ES-I3 (cell line): Measurements from ENCODE around the gene EFEMP2.
A peak's percentile ranks its signal among the peaks of the same experiment; 100 is the strongest.

Experiments
- H3K36me3 ChIP-seq: 2 replicates; pipeline ENCODE4 v1.6.1; 2013; ENCODE audit warnings: mild to moderate bottlenecking, low read length, control low read depth, moderate library complexity; ENCODE audit not compliant: insufficient read depth
- H3K4me1 ChIP-seq: 2 replicates; pipeline ENCODE4 v1.6.1; 2013; ENCODE audit warnings: mild to moderate bottlenecking, control low read depth, low read length; ENCODE audit not compliant: insufficient read depth
- H3K9ac ChIP-seq: 2 replicates; pipeline ENCODE4 v1.6.1; 2013; ENCODE audit warnings: low read depth, mild to moderate bottlenecking, low read length, moderate library complexity
- H3K9me3 ChIP-seq: 2 replicates; pipeline ENCODE4 v1.6.1; 2013; ENCODE audit warnings: mild to moderate bottlenecking, low read length, moderate library complexity; ENCODE audit not compliant: control insufficient read depth, insufficient read depth

EFEMP2 gene

DNA sequence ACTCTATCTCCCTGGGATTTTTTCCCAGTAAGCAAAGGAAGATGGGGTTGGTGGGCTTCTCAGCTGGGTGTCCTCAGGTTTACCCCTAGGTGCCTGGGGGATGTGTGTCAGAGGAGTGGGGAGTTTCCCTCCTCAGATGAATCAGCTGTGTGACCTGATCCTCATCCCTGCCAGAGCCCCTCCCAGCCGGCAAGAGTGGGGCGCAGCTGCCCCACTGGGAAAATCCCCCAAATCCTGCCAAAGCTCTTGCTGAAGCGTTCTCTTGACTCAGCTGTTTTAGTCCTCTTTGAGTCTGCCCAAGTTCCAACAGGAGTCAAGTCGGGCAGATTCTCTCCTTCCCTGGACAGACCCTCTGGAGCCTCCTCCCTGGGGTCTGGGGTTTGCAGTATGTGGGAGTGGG lies 40.2 kb upstream of the EFEMP2 start:
- Histone ChIP-seq H3K9me3 (no peaks in the 10 kb centered on the region), H3K4me1 (peaks cover 27% of the 10 kb centered on the region; the same call in 1 of the 2 replicates), H3K36me3 (no peaks in the 10 kb centered on the region), H3K9ac (no peak overlapping the region)

DNA sequence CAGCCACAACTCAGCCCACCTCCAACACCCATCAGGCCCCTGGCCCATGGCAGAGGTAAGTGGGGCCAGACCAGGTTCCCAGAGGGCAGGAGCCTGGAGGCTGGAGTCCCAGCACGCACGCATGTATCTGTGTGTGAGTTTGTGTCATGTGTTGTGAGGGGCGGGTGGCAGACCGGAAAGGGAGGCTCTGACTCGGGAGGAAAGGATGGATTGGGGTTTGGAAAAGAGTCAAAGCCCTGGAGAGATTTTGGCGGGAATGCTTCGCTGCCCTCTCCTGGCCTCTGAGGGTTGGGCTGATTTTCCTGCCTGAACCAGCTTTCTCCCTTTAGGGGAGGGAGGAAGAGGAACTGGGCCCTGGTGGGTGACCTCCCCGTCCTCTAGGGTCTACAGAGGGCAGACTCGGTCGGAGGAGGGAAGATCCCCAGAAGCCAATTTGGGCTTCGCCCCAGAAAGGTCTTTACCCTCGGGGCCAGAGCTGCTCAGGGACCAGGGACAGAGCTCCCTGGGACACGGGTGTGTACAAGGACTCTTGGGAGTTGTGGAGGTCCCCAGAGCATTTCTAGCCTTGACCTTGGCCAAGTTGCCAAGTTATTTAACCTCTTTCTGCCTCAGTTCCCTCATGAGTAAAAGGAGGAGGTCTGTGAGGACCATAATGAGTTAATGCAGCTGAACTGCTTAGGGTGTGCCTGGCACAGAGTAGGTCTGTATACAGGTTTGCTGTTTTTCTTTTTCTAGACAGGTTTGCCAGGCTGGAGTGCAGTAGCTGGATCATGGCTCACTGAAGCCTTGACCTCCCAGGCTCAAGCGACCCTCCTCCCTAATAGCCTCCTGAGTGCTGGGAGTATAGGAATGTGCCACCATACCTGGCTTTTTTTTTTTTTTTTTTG lies 39.3 kb upstream of the EFEMP2 start:
- Histone ChIP-seq H3K9ac (no peak overlapping the region), H3K36me3 (no peaks in the 10 kb centered on the region), H3K4me1 (peaks cover 27% of the 10 kb centered on the region; the same call in 1 of the 2 replicates), H3K9me3 (no peaks in the 10 kb centered on the region)

GRCh38 chr11:65907878-65908277 lies 35.3 kb upstream of the EFEMP2 start:
- no peaks in the 10 kb centered on the region for H3K9me3 ChIP-seq
- no peaks in the 10 kb centered on the region for H3K36me3 ChIP-seq
- H3K4me1 ChIP-seq, result peaks cover 19% of the 10 kb centered on the region; the same call in 1 of the 2 replicates
- H3K9ac ChIP-seq, result no peak overlapping the region

- Histone ChIP-seq H3K9ac (no peak overlapping the region), H3K4me1 (peaks cover 16% of the 10 kb centered on the region), H3K9me3 (no peaks in the 10 kb centered on the region), H3K36me3 (no peaks in the 10 kb centered on the region)
Measured at GRCh38 chr11:65906602-65907001, 34.0 kb upstream of the EFEMP2 start.

DNA sequence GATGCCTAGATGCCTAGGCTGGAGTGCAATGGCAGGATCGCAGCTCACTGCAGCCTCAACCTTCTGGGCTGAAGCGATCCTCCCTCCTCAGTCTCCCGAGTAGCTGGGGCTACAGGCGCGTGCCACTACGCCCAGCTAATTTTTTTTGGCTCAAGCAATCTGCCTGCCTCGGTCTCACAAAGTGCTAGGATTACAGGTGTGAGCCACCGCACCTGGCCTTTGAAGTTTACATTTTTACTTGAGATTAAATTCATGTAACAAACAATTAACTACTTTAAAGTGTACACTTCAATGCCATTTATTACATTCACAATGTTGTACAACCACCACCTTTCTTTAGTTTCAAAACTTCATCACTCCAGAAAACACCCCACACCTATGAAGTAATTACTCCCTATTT lies 31.1 kb upstream of the EFEMP2 start:
- Histone ChIP-seq H3K36me3 (no peaks in the 10 kb centered on the region), H3K9ac (no peak overlapping the region), H3K9me3 (no peaks in the 10 kb centered on the region), H3K4me1 (peaks cover 16% of the 10 kb centered on the region)

- H3K36me3 ChIP-seq, result no peaks in the 10 kb centered on the region
- H3K9ac ChIP-seq, result no peak overlapping the region
- H3K4me1 ChIP-seq, result peaks cover 16% of the 10 kb centered on the region
- H3K9me3 ChIP-seq, result no peaks in the 10 kb centered on the region
Measured at GRCh38 chr11:65903068-65903481, 30.5 kb upstream of the EFEMP2 start.

DNA sequence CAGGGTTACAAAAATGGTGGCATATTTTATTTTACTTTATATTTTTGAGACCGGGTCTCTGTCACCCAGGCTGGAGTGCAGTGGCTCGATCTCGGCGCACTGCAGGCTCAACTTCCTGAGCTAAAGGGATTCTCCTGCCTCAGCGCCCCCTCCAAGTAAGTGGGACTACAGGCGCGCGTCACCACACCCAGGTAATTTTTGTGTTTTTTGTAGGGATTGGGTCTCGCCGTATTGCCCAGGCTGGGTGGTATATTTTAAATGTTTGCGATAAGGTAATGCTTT lies 28.2 kb upstream of the EFEMP2 start:
- H3K4me1 ChIP-seq, result peaks cover 16% of the 10 kb centered on the region
- peak overlapping the region; percentile 7; the same call in 1 of the 2 replicates for H3K9ac ChIP-seq
- no peaks in the 10 kb centered on the region for H3K9me3 ChIP-seq
- H3K36me3 ChIP-seq, result peaks cover 3% of the 10 kb centered on the region; the same call in 1 of the 2 replicates

DNA sequence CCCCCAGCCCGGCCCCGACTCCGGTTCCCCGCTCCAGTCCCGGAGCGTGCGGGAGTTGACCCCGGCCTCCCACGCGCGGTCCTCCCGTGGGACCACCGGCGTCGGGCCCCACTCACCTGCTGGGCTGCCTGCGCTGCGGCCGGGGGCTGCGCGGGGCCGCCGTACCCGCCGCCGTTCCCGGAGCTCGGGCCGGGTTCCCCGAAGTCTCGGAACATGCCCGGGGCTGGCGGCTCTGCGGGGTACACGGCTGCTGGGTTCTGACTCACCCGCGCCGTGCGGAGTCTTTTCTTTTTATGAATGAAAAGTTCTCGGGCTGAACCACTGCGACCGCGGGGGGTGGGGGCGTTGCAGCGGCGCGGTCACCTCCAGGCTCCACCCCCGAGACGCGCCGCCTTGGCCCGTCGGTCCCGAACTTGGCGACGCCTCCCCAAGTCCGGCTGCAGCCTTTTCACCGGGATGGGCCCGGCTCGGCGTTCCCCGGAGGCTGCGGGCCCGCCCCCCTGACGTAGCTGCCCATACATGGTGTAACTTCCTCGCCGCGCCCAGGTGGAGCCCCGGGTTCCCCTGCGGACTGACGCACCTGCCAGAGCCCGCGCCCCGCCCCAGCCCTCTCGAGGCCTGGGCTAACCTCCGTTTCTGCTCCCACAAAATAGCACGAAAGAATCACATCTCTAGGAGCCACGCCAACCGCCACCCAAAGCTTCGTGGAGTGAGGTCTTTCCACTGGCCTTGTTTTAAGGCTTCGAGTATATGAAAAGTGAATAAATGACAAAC lies 27.7 kb upstream of the EFEMP2 start, which contains the start of gene FOSL1:
Gene FOSL1 (minus strand): TSS at position 264 of the 774 bp plus-strand sequence. CDS start 49 bp downstream, at position 215.
- Histone ChIP-seq H3K9ac (peak within 1 kb of the TSS; percentile 87), H3K36me3 (peaks cover 5% of the 10 kb centered on the region; the same call in 1 of the 2 replicates)

GRCh38 chr11:65899356-65900124 lies 26.9 kb upstream of the EFEMP2 start:
- H3K36me3 ChIP-seq, result peaks cover 5% of the 10 kb centered on the region; the same call in 1 of the 2 replicates
- peaks cover 16% of the 10 kb centered on the region for H3K4me1 ChIP-seq
- no peaks in the 10 kb centered on the region for H3K9me3 ChIP-seq
- peak overlapping the region; percentile 87 for H3K9ac ChIP-seq

More for the DNA sequence above, 27.7 kb upstream of the EFEMP2 start, which contains the start of gene FOSL1:
- Histone ChIP-seq H3K9me3 (no peaks in the 10 kb centered on the region), H3K4me1 (peaks cover 16% of the 10 kb centered on the region)

GRCh38 chr11:65898656-65899355 lies 26.2 kb upstream of the EFEMP2 start:
- H3K4me1 ChIP-seq, result peaks cover 14% of the 10 kb centered on the region
- H3K9me3 ChIP-seq, result no peaks in the 10 kb centered on the region
- H3K9ac ChIP-seq, result peak overlapping the region; percentile 87
- peaks cover 5% of the 10 kb centered on the region; the same call in 1 of the 2 replicates for H3K36me3 ChIP-seq

- H3K36me3 ChIP-seq, result peaks cover 5% of the 10 kb centered on the region; the same call in 1 of the 2 replicates
- H3K9ac ChIP-seq, result no peak overlapping the region
- peaks cover under 1% of the 10 kb centered on the region; the same call in 1 of the 2 replicates for H3K4me1 ChIP-seq
- H3K9me3 ChIP-seq, result no peaks in the 10 kb centered on the region
Measured at GRCh38 chr11:65897020-65897471, 24.4 kb upstream of the EFEMP2 start.

DNA sequence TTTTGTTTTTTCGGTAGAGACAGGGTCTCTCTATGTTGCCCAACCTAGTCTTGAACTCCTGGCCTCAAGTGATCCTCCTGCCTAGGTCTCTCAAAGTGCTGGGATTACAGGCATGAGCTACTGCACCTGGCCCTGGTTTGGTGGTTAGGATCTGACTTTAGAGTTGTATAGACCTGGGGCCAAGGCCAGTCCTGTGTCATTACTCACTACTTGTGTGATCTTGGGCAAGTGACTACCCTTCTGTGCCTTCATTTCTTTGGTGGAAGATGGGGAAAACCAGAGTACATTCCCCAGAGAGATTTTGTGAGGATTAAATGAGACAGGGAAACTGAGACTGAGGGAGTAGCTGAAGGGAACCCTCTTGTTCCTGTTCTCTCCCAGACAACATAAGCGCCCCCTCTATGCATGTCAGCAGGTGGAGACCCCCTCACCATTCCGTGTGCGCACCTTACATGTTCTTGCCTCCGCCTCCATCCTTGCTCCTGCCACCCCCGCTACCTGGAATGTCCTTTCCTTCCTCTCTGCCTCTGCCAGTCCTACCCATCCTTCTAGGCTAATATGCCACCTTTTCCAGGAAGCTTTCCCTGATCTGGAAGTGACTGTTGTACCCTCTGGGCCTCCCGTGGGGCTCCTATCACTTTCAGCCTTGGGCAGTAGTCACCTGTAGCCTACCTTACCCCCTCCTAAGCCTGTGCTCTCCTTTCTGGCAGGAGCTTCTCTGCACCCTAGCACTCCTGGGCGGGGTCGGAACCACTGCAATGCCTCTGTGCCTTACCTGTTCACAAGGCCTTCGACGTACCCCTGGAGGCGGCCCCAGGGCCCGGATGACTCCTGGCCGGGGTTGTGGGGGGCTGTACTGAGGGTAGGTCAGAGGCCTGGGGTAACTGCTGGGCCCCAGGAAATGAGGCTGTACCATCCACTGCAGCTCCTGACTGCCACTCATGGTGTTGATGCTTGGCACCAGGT lies 23.7 kb upstream of the EFEMP2 start:
- Histone ChIP-seq H3K4me1 (no peaks in the 10 kb centered on the region; the same call in 1 of the 2 replicates), H3K36me3 (peaks cover 5% of the 10 kb centered on the region; the same call in 1 of the 2 replicates), H3K9me3 (no peaks in the 10 kb centered on the region), H3K9ac (no peak overlapping the region)
